ENCODE measurements around the gene SYT1. TPM values are rescaled to one million over a fixed set of nuclear protein-coding genes. Genes with fewer than 3 reads are reported as not detected.
"Not testable (repeated sequence)": the region's sequence is repeated elsewhere in the genome, so short reads cannot be mapped to it uniquely, and the experiment has no call there.

The SYT1 gene
- total RNA-seq, 3 donors from 2014 or later: 1.4 to 11.8 (median 2.0) TPM

DNA sequence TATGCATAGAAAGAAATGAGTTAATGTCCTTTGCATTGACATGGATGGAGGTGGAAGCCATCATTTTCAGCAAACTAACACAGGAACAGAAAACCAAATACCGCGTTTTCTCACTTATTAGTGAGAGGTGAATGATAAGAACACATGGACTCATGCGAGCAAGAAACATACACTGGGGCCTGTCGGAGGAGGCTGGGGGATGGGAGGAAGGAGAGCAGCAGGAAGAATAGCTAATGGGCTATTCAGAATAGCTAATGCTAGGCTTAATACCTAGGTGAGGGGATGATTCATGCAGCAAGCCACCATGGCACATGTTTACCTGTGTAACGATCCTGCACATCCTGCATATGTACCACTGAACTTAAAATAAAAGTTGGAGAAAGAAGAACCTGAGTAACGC lies 29.1 kb upstream of the SYT1 start:
- no peak for ATAC-seq
- Histone ChIP-seq H3K9me3 (no peaks in the 10 kb centered on the region), H3K4me1 (ENCODE audit: low read depth) (no peaks in the 10 kb centered on the region), H3K36me3 (ENCODE audit: low read depth) (no peaks in the 10 kb centered on the region), H3K4me3 (no peak overlapping the region)
- TF ChIP-seq, protein P1, sequence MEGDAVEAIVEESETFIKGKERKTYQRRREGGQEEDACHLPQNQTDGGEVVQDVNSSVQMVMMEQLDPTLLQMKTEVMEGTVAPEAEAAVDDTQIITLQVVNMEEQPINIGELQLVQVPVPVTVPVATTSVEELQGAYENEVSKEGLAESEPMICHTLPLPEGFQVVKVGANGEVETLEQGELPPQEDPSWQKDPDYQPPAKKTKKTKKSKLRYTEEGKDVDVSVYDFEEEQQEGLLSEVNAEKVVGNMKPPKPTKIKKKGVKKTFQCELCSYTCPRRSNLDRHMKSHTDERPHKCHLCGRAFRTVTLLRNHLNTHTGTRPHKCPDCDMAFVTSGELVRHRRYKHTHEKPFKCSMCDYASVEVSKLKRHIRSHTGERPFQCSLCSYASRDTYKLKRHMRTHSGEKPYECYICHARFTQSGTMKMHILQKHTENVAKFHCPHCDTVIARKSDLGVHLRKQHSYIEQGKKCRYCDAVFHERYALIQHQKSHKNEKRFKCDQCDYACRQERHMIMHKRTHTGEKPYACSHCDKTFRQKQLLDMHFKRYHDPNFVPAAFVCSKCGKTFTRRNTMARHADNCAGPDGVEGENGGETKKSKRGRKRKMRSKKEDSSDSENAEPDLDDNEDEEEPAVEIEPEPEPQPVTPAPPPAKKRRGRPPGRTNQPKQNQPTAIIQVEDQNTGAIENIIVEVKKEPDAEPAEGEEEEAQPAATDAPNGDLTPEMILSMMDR (IDR thresholded peaks at IDR 0.05): no peak
- intact Hi-C loops (cut with DNase I, micrococcal nuclease): no loop called here
- DNase-seq: no peak

DNA sequence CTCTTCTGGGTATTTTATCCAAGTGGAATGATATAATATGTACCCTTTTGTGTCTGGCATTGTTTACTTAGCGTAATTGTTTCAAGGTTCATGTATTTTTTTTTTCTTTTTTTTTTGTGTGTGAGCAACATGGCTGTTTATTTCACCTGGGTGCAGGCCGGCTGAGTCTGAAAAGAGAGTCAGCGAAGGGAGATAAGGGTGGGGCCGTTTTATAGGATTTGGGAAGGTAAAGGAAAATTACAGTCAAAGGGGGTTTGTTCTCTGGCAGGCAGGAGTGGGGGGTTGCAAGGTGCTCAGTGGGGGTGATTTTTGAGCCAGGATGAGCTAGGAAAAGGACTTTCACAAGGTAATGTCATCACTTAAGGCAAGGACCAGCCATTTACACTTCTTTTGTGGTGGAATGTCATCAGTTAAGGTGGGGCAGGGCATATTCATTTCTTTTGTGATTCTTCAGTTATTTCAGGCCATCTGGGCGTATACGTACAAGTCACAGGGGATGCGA lies 24.0 kb upstream of the SYT1 start:
- ATAC-seq; intact Hi-C loops (cut with DNase I, micrococcal nuclease); H3K4me3 ChIP-seq: not testable (repeated sequence)

DNA sequence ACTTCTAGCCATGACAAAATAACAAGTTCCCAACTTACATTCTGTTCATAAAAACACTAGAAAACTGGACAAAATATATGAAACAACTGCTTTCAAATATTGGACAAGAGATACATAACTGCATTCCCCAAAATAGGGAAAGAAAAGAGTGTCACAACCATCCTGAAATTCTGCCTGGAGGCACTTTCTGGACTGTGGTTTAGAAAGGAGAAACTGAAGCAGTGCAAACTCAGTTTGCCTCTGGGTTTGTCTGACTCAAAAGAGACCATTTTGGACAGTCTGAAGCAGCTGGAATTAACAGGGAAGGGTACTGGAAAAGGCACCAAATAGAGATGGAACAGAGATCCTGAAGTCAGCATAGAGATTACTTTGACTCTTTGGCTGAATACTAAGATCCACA lies 11.3 kb upstream of the SYT1 start:
- H3K36me3 ChIP-seq (ENCODE audit: low read depth): no peaks in the 10 kb centered on the region
- TF ChIP-seq, protein P1 (IDR thresholded peaks at IDR 0.05): no peak
- intact Hi-C loops (cut with DNase I, micrococcal nuclease): no loop called here
- ATAC-seq (no peak), DNase-seq (no peak)
- H3K9me3 ChIP-seq: no peaks in the 10 kb centered on the region
- H3K4me1 ChIP-seq (ENCODE audit: low read depth): no peaks in the 10 kb centered on the region
- H3K4me3 ChIP-seq: no peak overlapping the region

More for the DNA sequence above, 24.0 kb upstream of the SYT1 start:
- not testable (repeated sequence) for H3K36me3 ChIP-seq (ENCODE audit: low read depth); DNase-seq; H3K4me1 ChIP-seq (ENCODE audit: low read depth); H3K9me3 ChIP-seq

DNA sequence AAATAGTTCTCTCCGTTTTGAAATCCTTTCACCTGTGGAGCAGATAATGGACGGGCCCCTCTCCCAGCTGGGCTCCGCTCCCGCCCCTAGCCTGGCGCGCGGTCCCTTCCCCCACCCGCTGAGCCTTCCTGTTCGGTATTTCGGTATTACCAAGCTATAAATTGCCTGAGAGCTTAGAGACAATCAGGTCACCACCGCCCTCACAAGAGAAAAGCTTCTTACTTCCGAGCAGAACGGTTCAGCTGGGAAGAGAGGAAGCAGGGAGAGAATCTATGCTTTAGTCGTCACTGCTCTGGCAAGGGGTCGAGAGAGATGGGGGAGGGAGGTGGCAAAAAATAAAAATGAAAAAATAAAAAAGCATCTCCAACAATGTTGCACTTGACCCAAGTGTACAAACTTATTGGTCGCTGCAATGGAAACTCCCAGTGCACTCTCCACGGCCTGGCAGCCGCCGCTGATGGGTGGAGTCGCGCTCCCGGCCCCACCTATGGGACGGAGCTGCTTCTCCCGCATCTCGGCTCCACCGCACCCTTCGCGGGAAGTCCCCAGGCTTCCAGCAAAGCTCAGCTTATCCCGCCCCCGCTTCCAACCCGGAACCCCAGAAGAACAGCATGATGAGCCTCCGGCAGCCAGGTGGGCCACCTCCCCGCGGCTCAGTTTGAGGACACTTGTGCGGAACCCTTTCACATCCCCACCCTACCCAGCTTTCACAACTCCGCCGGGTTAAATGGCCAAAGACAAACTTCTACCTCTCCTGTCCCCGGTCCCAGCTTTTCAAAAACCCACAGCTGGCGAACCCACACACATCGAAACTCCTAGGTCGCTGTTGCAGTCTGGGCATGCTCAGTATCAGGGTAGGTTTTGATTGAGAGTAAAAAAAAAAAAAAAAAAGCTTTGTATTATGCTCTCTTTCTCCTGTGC lies 832 bp upstream of the SYT1 start:
- Histone ChIP-seq H3K4me1 (ENCODE audit: low read depth) (peaks cover 5% of the 10 kb centered on the region), H3K36me3 (ENCODE audit: low read depth) (no peaks in the 10 kb centered on the region), H3K4me3 (no peak overlapping the region), H3K9me3 (no peaks in the 10 kb centered on the region)
- intact Hi-C loops (cut with DNase I, micrococcal nuclease): no loop called here
- TF ChIP-seq, protein P1 (IDR thresholded peaks at IDR 0.05): no peak
- peak; percentile 49 to 69 (median 62) for DNase-seq
- peak; percentile 90 for ATAC-seq

DNA sequence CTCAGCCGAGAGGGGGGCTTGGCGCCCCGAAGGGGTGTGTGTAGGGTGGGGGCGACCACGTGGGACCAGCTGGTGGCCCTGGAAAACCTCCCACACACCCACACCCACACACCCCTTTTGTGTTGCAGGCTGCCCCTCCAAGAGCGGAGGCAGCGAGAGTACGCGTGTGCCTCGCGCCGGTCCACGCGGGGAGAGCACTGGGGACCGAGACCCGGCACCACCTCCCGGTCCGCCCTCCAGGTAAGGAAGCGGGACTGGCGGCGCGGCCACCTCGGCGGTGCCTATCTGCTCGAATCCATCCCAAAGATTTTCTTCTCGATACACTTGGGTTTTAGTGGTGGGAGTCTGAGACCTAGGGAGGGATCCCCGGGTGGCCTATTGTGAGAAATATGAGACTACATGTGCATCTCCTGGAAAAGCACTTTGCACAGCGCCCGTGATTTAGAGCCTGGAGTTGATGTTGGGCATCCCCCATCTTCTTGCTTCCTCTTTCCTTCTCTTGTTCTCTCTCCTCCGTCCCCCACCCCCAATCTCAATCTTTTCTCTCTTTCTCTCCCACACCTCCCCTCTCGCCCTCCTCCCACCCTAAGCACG lies 393 bp downstream of the SYT1 start:
- Histone ChIP-seq H3K36me3 (ENCODE audit: low read depth) (no peaks in the 10 kb centered on the region), H3K4me3 (no peak overlapping the region), H3K9me3 (no peaks in the 10 kb centered on the region), H3K4me1 (ENCODE audit: low read depth) (peaks cover 5% of the 10 kb centered on the region)
- TF ChIP-seq, protein P1 (IDR thresholded peaks at IDR 0.05): no peak
- peak; percentile 37 for ATAC-seq
- DNase-seq: peak in 1 of 3 donors; percentile 50
- intact Hi-C loops (cut with DNase I, micrococcal nuclease): no loop called here

DNA sequence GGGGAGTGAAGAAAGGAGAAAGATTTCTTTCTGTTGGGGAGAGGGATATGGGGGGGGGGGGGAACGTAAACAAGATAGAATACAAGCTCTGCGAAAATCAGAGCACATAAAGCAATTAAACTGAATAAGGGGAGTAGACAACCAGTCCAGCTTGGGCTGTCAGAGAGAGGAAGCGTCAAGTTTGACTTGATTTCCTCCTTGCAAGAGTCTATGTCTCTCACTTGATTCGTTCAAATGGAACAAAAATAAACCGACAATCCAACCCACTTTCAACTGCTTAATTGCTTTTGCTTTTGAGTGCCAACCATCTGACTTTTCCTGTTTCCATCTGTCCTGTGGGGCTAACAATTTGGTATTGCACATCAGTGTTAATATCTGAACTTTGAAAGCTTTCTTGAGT lies 942 bp downstream of the SYT1 start:
- Histone ChIP-seq H3K36me3 (ENCODE audit: low read depth) (no peaks in the 10 kb centered on the region), H3K4me1 (ENCODE audit: low read depth) (peaks cover 5% of the 10 kb centered on the region), H3K4me3 (no peak overlapping the region), H3K9me3 (no peaks in the 10 kb centered on the region)
- no peak for DNase-seq
- no peak for ATAC-seq
- TF ChIP-seq, protein P1 (IDR thresholded peaks at IDR 0.05): no peak
- intact Hi-C loops (cut with DNase I, micrococcal nuclease): no loop called here
